GM19372 (cell line): Measurements from ENCODE around the gene GSTP1.
"Not testable (repeated sequence)": the region's sequence is repeated elsewhere in the genome, so short reads cannot be mapped to it uniquely, and the experiment has no call there.

Experiments used
- ATAC-seq: cut with Tn5 transposase; IDR thresholded peaks from one replicate; pipeline ENCODE4 v1.9.1; 2021; ENCODE audit warnings: mild to moderate bottlenecking, low read depth, moderate library complexity; ENCODE audit not compliant: unreplicated experiment

The GSTP1 gene

GRCh38 chr11:67613313-67613959 lies 29.8 kb downstream of the GSTP1 start:
- ATAC-seq = no peak

- ATAC-seq = peak; percentile 81
Measured at GRCh38 chr11:67613960-67614715, 30.5 kb downstream of the GSTP1 start.

GRCh38 chr11:67614730-67615714 lies 31.4 kb downstream of the GSTP1 start:
- ATAC-seq = no peak

GRCh38 chr11:67615728-67616430 lies 32.3 kb downstream of the GSTP1 start:
- ATAC-seq = no peak

- no peak for ATAC-seq
Measured at GRCh38 chr11:67616431-67617242, 33.0 kb downstream of the GSTP1 start.

GRCh38 chr11:67617243-67617953 lies 33.8 kb downstream of the GSTP1 start:
- no peak for ATAC-seq

GRCh38 chr11:67618901-67619659 lies 35.5 kb downstream of the GSTP1 start:
- ATAC-seq = not testable (repeated sequence)

- ATAC-seq = not testable (repeated sequence)
Measured at GRCh38 chr11:67619683-67620618, 36.3 kb downstream of the GSTP1 start.

GRCh38 chr11:67620621-67621020 lies 37.0 kb downstream of the GSTP1 start:
- not testable (repeated sequence) for ATAC-seq

GRCh38 chr11:67621928-67622327 lies 38.3 kb downstream of the GSTP1 start:
- ATAC-seq = not testable (repeated sequence)

GRCh38 chr11:67622905-67623304 lies 39.3 kb downstream of the GSTP1 start:
- ATAC-seq = not testable (repeated sequence)

GRCh38 chr11:67623795-67624194 lies 40.2 kb downstream of the GSTP1 start:
- ATAC-seq = not testable (repeated sequence)

GRCh38 chr11:67626131-67626833 lies 42.7 kb downstream of the GSTP1 start:
- ATAC-seq = not testable (repeated sequence)

GRCh38 chr11:67626970-67627369 lies 43.4 kb downstream of the GSTP1 start:
- ATAC-seq = no peak

GRCh38 chr11:67627441-67627811 lies 43.8 kb downstream of the GSTP1 start:
- no peak for ATAC-seq
